Measurements from ENCODE around the gene LATS1.
"Not testable (repeated sequence)": the region's sequence is repeated elsewhere in the genome, so short reads cannot be mapped to it uniquely, and the experiment has no call there.

The LATS1 gene

DNA sequence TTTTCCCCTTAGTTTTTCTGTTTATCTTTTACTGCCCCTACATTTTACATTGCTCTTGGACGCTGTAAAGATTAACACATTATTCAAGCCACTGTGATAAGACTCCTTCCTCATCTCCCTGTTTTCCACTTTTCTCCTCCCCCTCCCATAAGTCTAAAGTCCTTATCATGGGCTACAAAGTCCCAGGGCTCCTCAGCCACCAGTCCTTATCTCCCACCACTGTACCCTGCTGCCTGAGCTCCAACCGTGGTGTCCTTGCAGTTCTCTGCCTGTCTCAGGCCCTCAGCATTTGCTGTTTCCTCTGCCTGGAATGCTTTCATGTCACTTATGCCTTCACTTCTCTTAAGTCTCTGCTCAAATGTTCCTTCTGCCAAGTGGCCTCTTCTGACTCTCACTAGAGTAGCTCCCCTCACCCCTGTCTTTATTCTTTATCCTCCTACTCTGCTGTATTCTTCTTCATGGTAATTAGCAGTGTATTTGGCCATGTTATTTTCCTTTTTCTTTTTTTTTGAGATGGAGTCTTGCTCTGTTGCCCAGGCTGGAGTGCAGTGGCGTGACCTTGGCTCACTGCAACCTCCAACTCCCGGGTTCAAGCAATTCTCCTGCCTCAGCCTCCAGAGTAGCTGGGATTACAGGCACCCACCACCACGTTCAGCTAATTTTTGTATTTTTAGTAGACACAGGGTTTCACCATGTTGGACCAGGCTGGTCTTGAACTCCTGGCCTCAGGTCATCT, 10.8 kb upstream of the LATS1 start:
- in situ Hi-C loops (cut with MboI; ENCODE audit: low sequenced_read_pairs), result no loop called here

DNA sequence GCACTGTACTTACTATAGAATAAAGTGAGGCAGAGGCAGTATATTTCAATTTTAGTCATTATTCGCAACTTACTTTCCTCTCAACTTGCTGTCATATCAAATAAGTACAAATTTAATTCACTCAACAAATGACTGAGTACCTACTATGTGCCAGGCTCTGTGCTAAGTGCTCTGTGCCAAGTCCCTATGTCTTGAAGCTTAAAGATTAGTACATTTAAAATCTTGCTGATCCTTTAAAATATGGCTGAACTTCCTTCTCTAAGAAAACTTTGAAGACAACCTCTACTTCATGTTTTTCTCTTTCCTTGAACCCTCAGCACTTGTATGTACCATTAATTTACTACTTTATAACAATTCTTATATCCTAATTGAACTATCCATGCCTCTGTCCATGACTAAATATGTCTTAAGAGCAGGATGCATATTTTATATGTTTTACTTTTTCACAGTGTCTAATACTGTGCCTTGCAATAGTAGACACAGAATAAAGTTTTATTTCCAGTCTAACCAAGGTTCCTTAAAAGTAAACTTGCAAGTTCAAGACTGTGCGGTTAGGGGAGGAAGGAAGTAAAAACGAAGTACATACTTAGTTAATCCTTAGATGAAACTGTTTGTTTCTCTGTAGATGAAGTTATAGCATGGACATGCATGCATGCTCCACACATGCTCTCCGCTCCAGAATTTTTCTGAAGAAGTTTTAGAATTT, 10.0 kb upstream of the LATS1 start:
- in situ Hi-C loops (cut with MboI; ENCODE audit: low sequenced_read_pairs), result no loop called here

DNA sequence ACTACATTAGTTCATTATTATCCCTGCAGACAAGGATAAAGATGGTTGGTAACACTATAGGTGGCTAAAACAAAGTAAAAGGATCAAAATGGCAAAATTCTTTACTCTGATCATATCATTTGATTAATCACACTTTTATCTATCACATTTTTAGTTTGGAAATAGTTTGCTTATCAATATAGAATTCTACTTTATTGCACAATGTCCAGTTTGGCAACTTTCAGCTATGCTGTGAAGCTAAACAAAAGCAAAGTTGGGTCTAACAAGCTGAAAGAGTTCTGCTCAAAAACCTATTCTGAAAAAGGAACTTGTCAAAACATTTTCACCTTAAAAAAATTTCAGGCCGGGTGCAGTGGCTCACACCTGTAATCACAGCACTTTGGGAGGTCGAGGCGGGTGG, 7.9 kb upstream of the LATS1 start:
- in situ Hi-C loops (cut with MboI; ENCODE audit: low sequenced_read_pairs), result no loop called here

DNA sequence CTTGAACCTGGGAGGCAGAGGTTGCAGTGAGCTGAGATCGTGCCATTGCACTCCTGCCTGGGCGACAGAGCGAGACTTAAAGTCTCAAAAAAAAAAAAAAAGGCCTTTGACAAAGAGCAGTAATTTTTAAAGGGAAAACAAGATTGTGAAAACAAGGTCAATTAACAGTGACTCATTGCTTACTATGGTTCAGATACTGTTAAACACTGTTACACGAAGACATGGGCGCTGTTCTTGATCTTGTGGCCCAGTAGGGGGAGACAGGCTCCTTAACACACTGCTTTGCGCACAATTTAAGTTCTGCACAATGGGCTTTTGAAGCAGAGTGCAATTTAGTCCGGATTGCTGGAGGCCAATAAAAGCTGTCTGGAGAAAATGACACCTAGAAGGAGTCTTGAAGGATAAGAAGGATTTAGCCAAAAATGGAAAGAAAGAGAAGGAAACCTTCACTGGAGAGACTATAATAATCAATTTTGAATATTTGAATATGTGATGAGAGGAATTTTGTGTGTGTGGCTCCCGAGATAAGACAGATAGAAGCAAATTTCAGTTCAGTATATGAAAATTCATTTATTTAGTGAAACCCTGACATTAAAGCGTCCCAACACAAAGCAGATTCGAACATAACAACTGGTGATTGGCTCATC, 6.0 kb upstream of the LATS1 start:
- in situ Hi-C loops (cut with MboI; ENCODE audit: low sequenced_read_pairs), result no loop called here

DNA sequence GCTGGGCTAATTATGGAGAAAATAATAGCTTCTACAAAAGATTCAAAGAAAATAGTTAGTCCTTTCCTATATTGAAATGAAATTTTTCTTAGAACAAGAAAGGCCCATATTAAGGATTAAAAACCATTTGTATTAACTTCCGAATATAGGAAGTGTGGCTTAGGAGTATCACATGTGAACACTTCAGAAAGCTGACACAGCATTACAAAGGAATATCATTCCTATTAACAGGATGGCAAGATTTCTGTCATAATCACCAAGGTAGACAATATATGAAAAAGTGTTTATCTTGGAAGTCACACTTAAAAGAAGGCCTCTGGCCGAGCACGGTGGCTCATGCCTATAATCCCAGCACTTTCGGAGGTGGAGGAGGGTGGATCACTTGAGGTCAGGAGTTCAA, 5.4 kb upstream of the LATS1 start:
- in situ Hi-C loops (cut with MboI; ENCODE audit: low sequenced_read_pairs), result no loop called here

DNA sequence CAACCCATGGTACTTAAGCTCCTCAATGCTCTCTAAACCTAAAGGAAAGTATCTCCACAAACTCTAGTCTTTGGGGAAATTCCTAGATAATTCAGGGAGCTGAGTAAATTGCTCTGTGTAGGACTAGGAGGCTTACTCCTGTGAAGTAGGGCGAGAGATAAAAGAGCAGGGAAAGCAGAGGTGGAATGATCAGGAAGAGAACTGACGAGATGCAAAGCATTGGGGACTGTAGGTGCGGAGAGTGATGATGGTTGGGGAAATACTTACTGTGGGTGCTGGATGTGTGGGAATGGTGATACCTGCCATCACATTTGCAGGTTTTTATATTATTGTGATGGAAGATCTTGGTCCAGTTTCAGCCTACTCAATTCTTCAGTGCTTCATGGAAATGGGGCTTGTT, 1.6 kb upstream of the LATS1 start:
- in situ Hi-C loops (cut with MboI; ENCODE audit: low sequenced_read_pairs), result no loop called here

DNA sequence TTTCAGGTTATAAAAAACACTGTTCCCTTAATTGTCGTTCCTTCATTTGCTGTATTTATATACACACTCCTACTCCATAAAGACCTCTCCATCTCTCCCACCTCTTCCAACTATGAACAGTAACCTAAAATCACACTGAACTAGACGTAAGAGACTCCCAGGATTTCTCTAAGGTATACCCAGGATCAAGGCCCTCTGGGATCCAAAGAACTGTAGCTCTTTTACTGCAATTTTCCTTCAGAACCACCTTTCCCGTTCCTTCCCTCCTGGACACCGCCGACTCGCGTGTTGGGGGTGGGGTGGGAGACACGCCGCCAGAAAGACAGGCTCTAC, 680 bp downstream of the LATS1 start:
- in situ Hi-C loops (cut with MboI; ENCODE audit: low sequenced_read_pairs), result no loop called here

DNA sequence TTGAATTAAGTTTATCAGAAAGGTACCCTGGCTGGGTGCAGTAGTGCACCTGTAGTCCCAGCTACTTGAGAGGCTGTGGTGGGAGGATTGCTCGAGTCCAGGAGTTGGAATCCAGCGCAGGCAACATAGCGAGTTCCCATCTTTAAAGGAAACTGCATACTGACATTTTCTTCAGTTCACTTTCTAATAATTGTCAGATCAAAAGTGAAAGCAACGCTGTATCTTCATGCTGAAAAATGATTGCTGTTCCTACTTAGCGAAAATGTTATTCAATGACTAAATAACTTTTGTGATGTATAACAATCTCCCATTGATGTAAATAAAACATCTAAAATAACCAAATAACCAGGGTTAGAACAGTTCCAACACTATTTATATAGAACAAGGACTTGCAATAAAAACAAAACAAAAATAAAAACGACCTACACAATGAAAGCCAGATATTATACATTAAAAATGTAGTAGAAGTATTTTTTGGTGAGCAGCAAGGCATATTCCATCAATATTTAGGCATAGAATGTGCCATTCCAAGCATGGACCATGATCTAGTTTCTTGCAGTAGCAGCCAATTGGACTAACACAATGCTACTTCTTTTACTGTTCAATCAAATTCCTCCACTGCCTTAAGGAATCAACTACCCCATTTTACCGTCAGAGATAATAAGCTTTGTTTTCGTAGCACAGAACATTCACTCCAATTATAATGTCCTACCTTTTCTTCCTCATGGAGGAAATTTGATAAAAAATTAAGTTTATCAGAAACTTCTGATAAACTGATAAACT, 1.5 kb downstream of the LATS1 start:
- in situ Hi-C loops (cut with MboI; ENCODE audit: low sequenced_read_pairs), result no loop called here

DNA sequence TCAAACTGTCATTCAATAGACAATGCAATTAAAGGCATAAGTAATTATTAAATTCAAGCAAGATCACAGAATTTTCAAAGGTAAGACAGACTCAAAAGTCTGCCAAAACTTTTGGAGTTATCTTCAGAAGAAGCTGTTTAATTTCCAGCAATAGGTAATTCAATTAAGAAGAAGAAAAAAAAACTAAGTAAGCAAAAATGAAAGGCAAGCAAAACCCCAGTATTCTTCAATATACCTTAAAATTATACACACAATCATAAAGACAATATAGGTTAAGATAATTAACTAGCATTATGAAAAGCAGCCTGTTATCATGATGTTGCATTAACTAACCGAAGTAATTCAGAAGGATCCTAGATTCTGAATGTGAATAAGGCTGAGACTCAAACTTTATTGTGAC, 3.5 kb downstream of the LATS1 start:
- in situ Hi-C loops (cut with MboI; ENCODE audit: low sequenced_read_pairs), result no loop called here

DNA sequence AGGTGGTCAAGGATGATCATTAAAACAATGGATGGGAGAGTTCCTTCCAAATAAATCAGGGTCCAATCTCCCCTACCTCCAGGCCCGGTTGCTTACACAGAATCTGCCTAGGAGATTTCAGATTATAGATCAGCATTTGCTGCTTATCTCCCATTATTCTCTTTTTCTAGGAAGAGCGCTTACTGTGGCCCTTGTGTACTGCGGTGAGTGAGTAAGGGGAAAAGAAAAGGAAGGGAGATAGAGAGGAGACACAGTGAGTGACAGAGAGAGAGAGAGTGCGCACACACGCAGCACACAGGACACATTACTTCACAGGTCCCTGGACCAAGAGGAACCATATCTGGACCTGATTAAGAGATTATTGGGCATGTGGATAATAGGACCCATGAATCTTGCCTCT, 6.2 kb downstream of the LATS1 start:
- in situ Hi-C loops (cut with MboI; ENCODE audit: low sequenced_read_pairs), result no loop called here

DNA sequence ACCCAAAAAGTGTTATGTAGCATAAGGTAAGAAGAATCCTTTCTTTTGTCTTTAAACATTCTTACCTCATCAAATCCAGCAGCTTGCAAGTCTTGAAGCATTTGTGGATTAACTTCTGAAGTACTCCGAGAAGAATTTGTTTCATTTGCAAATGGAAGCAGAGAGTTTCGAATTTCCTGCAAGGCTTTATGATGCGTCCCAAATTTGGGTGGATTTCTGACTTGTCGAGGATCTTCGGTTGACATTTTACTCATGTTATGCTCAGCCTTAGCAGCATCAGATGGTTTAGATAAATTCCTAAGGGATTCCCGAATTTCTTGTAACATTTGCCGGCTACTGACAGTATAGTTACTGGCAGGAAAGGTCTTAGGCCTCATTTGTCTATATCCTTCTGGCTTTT, 16.2 kb downstream of the LATS1 start:
- in situ Hi-C loops (cut with MboI; ENCODE audit: low sequenced_read_pairs), result no loop called here

DNA sequence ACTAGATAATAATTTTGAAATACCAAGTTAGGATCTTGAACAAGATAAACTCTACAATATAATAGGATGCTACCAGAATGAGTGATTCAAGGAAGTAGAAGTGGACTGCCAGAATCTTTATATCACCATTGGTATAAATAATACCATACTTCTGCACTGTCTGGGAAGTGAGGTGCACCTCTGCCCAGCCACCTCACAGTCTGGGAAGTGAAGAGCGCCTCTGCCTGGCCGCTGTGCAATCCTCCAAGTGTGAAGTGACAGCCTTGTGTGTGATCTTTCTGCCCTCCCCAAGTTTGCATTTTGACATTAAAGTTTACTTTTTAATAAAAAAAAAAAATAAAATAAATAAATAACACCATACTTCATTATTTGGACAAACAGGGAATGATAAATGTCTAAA, 18.8 kb downstream of the LATS1 start:
- in situ Hi-C loops (cut with MboI; ENCODE audit: low sequenced_read_pairs), result no loop called here

DNA sequence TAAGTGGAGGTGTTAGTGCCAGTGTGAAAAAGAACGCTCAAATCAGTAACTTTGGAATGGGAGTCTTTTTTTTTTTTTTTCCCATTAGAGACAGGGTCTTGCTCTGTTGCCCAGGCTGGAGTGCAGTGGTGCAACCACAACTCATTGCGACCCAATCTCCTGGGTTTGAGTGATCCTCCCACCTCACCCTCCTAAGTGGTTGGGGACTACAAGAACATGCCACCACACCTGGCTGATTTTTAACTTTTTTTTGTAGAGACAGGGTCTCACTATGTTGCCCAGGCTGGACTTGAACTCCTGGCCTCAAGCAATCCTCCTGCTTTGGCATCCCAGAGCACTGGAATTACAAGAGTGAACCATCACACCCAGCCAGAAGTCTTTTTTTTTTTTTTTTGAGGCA, 19.7 kb downstream of the LATS1 start:
- in situ Hi-C loops (cut with MboI; ENCODE audit: low sequenced_read_pairs), result no loop called here

DNA sequence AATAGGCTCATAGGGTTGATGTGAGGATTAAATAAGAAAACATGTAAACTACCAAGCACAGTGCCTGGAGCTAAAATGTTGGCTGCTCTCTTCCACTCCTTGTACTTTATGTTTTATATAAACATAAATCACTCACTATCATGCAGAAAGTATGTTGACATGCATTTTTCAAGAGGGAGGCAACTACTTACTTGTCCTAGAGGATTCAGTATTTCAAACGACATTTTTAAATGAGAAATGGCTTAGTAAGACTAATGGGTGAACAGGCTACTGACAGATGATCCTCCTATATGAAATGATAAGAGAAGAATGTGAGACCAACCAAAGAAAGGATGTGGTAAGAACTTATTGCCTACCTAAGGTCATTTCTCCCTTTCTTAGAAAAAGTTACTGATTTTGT, 21.0 kb downstream of the LATS1 start:
- in situ Hi-C loops (cut with MboI; ENCODE audit: low sequenced_read_pairs), result no loop called here

DNA sequence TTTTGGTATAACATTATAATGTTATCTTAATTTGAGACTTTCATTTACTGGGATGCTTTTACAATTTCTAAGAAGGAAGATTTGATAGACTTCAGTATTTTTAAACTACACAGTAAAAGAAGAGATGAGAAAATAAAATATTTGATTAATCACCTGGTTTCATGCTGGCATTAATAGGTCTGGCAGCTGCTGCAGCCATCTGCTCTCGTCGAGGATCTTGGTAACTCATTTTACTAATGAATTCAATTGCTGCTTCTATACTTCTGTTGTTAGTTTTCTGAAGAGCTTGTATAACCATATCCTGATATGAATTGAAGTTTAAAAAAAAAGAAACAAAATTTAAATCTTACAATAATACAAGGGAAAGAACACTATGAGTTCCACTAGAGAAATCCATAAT, 23.0 kb downstream of the LATS1 start:
- in situ Hi-C loops (cut with MboI; ENCODE audit: low sequenced_read_pairs), result no loop called here

DNA sequence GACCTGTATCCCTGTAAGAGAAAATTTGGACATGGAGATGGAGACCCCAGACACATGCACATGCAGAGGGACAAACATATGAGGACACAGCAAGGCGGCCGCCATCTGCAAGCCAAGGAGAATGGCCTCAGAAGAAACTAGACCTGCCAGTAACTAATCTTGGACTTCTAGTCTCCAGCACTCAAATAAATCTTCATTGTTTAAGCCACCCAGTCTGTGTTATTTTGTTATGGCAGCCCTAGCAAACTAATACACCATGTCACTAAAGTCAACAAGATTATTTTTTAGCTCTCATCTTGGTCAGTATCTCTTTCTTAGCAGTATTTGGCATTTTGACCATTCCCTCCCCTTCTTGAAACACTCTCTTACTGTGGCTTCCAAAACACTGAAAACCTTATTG, 26.7 kb downstream of the LATS1 start:
- in situ Hi-C loops (cut with MboI; ENCODE audit: low sequenced_read_pairs), result no loop called here

DNA sequence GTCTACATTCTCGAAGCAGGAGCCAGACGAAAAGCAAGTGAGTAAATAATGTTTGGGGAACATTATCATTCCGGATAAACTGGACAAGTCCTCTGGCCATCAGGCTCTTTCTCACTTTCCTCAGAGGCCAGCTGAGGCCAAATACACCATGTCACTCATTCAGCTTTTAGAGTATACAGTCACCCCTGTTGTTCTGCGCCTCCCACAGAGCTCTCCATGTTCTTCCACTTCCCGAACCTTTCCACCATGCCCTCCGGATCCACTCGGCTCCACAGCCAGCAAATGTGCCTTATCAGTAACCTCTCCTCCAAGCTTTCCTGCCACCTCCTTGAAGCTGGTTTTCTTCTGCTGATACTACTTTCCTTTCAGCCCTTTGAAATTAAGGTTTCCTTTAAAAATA, 31.7 kb downstream of the LATS1 start:
- in situ Hi-C loops (cut with MboI; ENCODE audit: low sequenced_read_pairs), result no loop called here

DNA sequence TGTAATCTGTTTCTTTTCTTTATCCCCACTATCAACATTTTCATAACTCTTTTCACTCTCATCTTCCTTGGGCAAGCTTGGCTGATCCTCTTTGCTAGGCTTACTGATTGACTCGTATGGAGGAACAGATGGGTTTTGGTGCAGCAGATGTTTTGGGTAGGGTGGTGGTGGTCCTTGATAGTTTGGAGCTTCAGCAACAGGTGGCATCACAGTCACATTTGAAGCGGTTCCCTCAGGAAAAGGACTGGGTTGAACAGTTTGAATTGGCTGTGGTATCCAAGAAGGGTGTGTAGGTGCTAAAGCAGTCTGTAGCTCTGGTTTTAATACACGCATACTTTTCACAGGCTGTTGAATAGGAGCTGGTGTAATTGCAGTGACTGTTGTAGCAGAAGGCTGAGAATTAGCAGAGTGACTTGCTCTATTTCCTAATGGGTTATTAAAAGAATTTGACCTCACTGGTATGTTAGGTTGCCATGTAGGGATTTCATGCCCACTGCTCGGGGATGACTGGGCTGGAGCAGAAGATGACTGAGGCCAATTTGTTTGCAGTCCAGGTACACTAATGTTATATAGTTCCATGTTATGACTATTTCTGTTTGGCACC, 34.5 kb downstream of the LATS1 start:
- in situ Hi-C loops (cut with MboI; ENCODE audit: low sequenced_read_pairs), result no loop called here

DNA sequence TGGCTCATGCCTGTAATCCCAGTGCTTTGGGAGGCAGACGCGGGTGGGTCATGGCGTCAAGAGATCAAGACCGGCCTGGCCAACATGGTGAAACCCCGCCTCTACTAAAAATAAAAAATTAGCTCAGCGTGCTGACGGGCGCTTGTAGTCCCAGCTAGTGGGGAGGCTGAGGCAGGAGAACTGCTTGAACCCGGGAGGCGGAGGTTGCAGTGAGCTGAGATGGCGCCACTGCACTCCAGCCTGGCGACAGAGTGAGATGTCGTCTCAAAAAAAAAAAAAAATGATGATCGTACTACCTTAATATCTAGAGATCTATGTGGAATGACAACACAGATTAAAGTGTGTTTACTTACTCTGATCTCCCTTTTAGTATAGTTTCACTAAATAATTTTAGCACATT, 36.1 kb downstream of the LATS1 start:
- in situ Hi-C loops (cut with MboI; ENCODE audit: low sequenced_read_pairs), result not testable (repeated sequence)

DNA sequence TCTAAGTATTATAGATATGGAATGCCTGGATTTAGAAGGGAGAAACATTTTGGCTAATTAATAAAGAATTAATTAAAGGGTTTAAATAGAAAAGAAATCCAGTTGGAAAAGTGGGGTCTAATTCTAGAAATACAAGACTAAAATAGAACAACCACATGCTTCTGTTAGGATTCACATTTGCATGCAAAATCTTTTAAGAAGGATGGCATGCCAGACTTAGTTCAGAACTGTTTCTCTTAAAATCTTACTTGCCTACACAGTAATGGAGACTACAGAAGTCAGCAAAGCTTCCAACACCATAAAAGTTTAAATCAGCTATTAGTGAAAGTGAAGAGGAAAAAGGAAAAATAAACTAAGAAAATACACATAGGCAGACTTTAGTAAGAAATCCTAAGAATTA, 36.7 kb downstream of the LATS1 start:
- in situ Hi-C loops (cut with MboI; ENCODE audit: low sequenced_read_pairs), result no loop called here

DNA sequence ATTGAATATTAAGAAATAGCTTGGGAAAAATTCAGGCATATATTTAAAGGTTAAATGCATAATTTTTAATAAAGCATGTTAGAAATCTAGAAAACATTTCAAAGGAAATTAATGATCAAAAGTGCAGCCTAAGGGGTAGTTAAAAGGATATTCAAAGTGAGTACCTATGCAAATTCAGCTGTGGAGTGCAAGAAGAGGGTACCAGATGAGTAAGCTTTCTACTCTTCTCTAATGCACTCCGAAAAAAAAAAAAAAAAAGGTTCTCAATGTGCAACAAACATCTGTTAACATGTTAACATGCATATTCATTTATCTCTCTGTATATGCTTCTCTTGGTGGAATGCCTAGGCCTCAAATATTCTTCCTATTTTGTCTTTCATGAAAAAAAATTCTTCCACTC, 37.4 kb downstream of the LATS1 start:
- in situ Hi-C loops (cut with MboI; ENCODE audit: low sequenced_read_pairs), result no loop called here

All from HL-60/S4 (cell line).